RKO (cell line): ENCODE data around the gene FYTTD1.

Source experiments
- DNase-seq: peaks from one replicate; pipeline ENCODE4 v3.0.0-alpha.2; 2016; ENCODE audit warnings: low spot score

The FYTTD1 gene

DNA sequence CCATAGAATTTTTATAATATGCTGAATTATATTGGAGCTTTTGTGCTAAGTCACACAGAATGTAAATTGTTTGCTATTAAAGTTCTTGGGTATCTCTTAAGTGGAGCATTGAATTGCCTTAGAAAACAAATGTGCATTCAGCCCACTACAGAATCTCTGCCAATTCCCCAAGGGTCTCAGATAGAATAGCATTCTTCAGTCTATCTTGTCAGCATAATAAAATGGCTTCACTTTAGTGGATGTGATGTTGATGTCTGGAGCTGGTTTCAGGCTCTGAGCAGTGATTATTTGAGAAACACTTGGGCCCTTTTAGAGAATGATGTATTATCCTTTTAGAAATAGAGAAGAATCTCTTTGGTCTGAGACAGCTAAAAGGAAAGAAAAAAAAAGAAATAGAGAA lies 86.6 kb downstream of the FYTTD1 start:
- no peak for DNase-seq
